T-helper 1 cell treated with Interleukin-12 subunit alpha and Interleukin-12 subunit beta and Interleukin-4 antibody, amounts not matched to agents 30 μg/mL and 1 μg/mL, for 36 hours (primary cell): ENCODE measurements around the gene PDCD6IP.
"Not testable (repeated sequence)": the region's sequence is repeated elsewhere in the genome, so short reads cannot be mapped to it uniquely, and the experiment has no call there.

Experiments
- H3K27ac Mint-ChIP-seq: one replicate; pipeline ENCODE4 v1.8.0; 2021; ENCODE audit warnings: mild to moderate bottlenecking, mixed read lengths
- H3K27me3 Mint-ChIP-seq: one replicate; pipeline ENCODE4 v1.8.0; 2021; ENCODE audit warnings: low read depth, mixed read lengths
- H3K36me3 Mint-ChIP-seq: one replicate; pipeline ENCODE4 v1.8.0; 2021; ENCODE audit warnings: low read depth, mixed read lengths
- H3K4me1 Mint-ChIP-seq: one replicate; pipeline ENCODE4 v1.8.0; 2021; ENCODE audit warnings: low read depth, mixed read lengths
- H3K4me3 Mint-ChIP-seq: one replicate; pipeline ENCODE4 v1.8.0; 2021; ENCODE audit warnings: mild to moderate bottlenecking, moderate library complexity, mixed read lengths
- H3K9me3 Mint-ChIP-seq: one replicate; pipeline ENCODE4 v1.8.0; 2021; ENCODE audit warnings: mixed read lengths

The PDCD6IP gene

GRCh38 chr3:33855884-33856546 is 57.6 kb downstream of the PDCD6IP start:
- H3K27me3 Mint-ChIP-seq, result no peaks in the 10 kb centered on the region
- peaks cover 37% of the 10 kb centered on the region for H3K36me3 Mint-ChIP-seq
- H3K27ac Mint-ChIP-seq, result no peak overlapping the region
- peaks cover 17% of the 10 kb centered on the region for H3K4me1 Mint-ChIP-seq
- H3K4me3 Mint-ChIP-seq, result no peak overlapping the region
- H3K9me3 Mint-ChIP-seq, result no peaks in the 10 kb centered on the region

GRCh38 chr3:33857701-33858100 is 59.3 kb downstream of the PDCD6IP start:
- H3K27ac Mint-ChIP-seq, H3K9me3 Mint-ChIP-seq, H3K4me3 Mint-ChIP-seq, H3K27me3 Mint-ChIP-seq: not testable (repeated sequence)
- peaks cover 34% of the 10 kb centered on the region for H3K36me3 Mint-ChIP-seq
- peaks cover 15% of the 10 kb centered on the region for H3K4me1 Mint-ChIP-seq

- Mint-ChIP-seq H3K27me3 (no peaks in the 10 kb centered on the region), H3K4me1 (peaks cover 15% of the 10 kb centered on the region), H3K4me3 (no peak overlapping the region), H3K36me3 (peaks cover 34% of the 10 kb centered on the region), H3K27ac (no peak overlapping the region), H3K9me3 (no peaks in the 10 kb centered on the region)
These were observed 59.7 kb downstream of the PDCD6IP start for GRCh38 chr3:33858131-33858530.

- H3K4me1 Mint-ChIP-seq, result peaks cover 5% of the 10 kb centered on the region
- H3K4me3 Mint-ChIP-seq, result no peak overlapping the region
- no peaks in the 10 kb centered on the region for H3K27me3 Mint-ChIP-seq
- H3K9me3 Mint-ChIP-seq, result no peaks in the 10 kb centered on the region
- H3K36me3 Mint-ChIP-seq, result peaks cover 37% of the 10 kb centered on the region
- no peak overlapping the region for H3K27ac Mint-ChIP-seq
These were observed 62.1 kb downstream of the PDCD6IP start for GRCh38 chr3:33860373-33861050.

GRCh38 chr3:33865133-33865532 is 66.7 kb downstream of the PDCD6IP start:
- no peak overlapping the region for H3K4me3 Mint-ChIP-seq
- H3K4me1 Mint-ChIP-seq, result peaks cover 2% of the 10 kb centered on the region
- no peaks in the 10 kb centered on the region for H3K9me3 Mint-ChIP-seq
- no peak overlapping the region for H3K27ac Mint-ChIP-seq
- H3K27me3 Mint-ChIP-seq, result no peaks in the 10 kb centered on the region
- peaks cover 28% of the 10 kb centered on the region for H3K36me3 Mint-ChIP-seq

GRCh38 chr3:33868309-33868708 is 69.9 kb downstream of the PDCD6IP start:
- Mint-ChIP-seq H3K4me1 (peaks cover 2% of the 10 kb centered on the region), H3K9me3 (no peaks in the 10 kb centered on the region), H3K4me3 (no peak overlapping the region), H3K27ac (no peak overlapping the region), H3K27me3 (no peaks in the 10 kb centered on the region), H3K36me3 (peaks cover 24% of the 10 kb centered on the region)

GRCh38 chr3:33869977-33870376 is 71.5 kb downstream of the PDCD6IP start:
- H3K9me3 Mint-ChIP-seq, result no peaks in the 10 kb centered on the region
- no peaks in the 10 kb centered on the region for H3K27me3 Mint-ChIP-seq
- H3K36me3 Mint-ChIP-seq, result peaks cover 13% of the 10 kb centered on the region
- H3K27ac Mint-ChIP-seq, result no peak overlapping the region
- no peak overlapping the region for H3K4me3 Mint-ChIP-seq
- peaks cover 2% of the 10 kb centered on the region for H3K4me1 Mint-ChIP-seq

- H3K4me1 Mint-ChIP-seq, result no peaks in the 10 kb centered on the region
- no peak overlapping the region for H3K4me3 Mint-ChIP-seq
- peaks cover 2% of the 10 kb centered on the region for H3K36me3 Mint-ChIP-seq
- no peaks in the 10 kb centered on the region for H3K9me3 Mint-ChIP-seq
- H3K27me3 Mint-ChIP-seq, result no peaks in the 10 kb centered on the region
- H3K27ac Mint-ChIP-seq, result no peak overlapping the region
These were observed 76.4 kb downstream of the PDCD6IP start for GRCh38 chr3:33874815-33875214.

- peaks cover 2% of the 10 kb centered on the region for H3K36me3 Mint-ChIP-seq
- H3K4me3 Mint-ChIP-seq, result no peak overlapping the region
- no peaks in the 10 kb centered on the region for H3K9me3 Mint-ChIP-seq
- no peaks in the 10 kb centered on the region for H3K4me1 Mint-ChIP-seq
- H3K27ac Mint-ChIP-seq, result no peak overlapping the region
- H3K27me3 Mint-ChIP-seq, result no peaks in the 10 kb centered on the region
These were observed 77.2 kb downstream of the PDCD6IP start for GRCh38 chr3:33875680-33876079.

- Mint-ChIP-seq H3K27ac (no peak overlapping the region), H3K9me3 (no peaks in the 10 kb centered on the region), H3K4me1 (no peaks in the 10 kb centered on the region), H3K27me3 (no peaks in the 10 kb centered on the region), H3K4me3 (no peak overlapping the region), H3K36me3 (peaks cover 2% of the 10 kb centered on the region)
These were observed 78.8 kb downstream of the PDCD6IP start for GRCh38 chr3:33877187-33877586.

GRCh38 chr3:33879540-33879939 is 81.1 kb downstream of the PDCD6IP start:
- Mint-ChIP-seq H3K27me3 (no peaks in the 10 kb centered on the region), H3K36me3 (peaks cover 2% of the 10 kb centered on the region), H3K4me3 (no peak overlapping the region), H3K9me3 (no peaks in the 10 kb centered on the region), H3K4me1 (peaks cover 3% of the 10 kb centered on the region), H3K27ac (no peak overlapping the region)

GRCh38 chr3:33881156-33882064 is 83.0 kb downstream of the PDCD6IP start:
- no peaks in the 10 kb centered on the region for H3K9me3 Mint-ChIP-seq
- H3K36me3 Mint-ChIP-seq, result no peaks in the 10 kb centered on the region
- no peaks in the 10 kb centered on the region for H3K27me3 Mint-ChIP-seq
- peaks cover 3% of the 10 kb centered on the region for H3K4me1 Mint-ChIP-seq
- H3K27ac Mint-ChIP-seq, result no peak overlapping the region
- H3K4me3 Mint-ChIP-seq, result no peak overlapping the region

- Mint-ChIP-seq H3K4me1 (peaks cover 3% of the 10 kb centered on the region), H3K27me3 (no peaks in the 10 kb centered on the region), H3K36me3 (no peaks in the 10 kb centered on the region), H3K4me3 (no peak overlapping the region), H3K27ac (no peak overlapping the region), H3K9me3 (no peaks in the 10 kb centered on the region)
These were observed 83.9 kb downstream of the PDCD6IP start for GRCh38 chr3:33882296-33882695.

- no peaks in the 10 kb centered on the region for H3K36me3 Mint-ChIP-seq
- no peak overlapping the region for H3K27ac Mint-ChIP-seq
- H3K9me3 Mint-ChIP-seq, result no peaks in the 10 kb centered on the region
- no peaks in the 10 kb centered on the region for H3K27me3 Mint-ChIP-seq
- no peak overlapping the region for H3K4me3 Mint-ChIP-seq
- peaks cover 3% of the 10 kb centered on the region for H3K4me1 Mint-ChIP-seq
These were observed 85.1 kb downstream of the PDCD6IP start for GRCh38 chr3:33883538-33883950.
